GM21619 (cell line): ENCODE measurements around the gene MISP.
"Not testable (repeated sequence)": the region's sequence is repeated elsewhere in the genome, so short reads cannot be mapped to it uniquely, and the experiment has no call there.

ENCODE experiments used
- ATAC-seq: cut with Tn5 transposase; IDR thresholded peaks from one replicate; pipeline ENCODE4 v1.9.1; 2021; ENCODE audit not compliant: unreplicated experiment

MISP gene, protein sequence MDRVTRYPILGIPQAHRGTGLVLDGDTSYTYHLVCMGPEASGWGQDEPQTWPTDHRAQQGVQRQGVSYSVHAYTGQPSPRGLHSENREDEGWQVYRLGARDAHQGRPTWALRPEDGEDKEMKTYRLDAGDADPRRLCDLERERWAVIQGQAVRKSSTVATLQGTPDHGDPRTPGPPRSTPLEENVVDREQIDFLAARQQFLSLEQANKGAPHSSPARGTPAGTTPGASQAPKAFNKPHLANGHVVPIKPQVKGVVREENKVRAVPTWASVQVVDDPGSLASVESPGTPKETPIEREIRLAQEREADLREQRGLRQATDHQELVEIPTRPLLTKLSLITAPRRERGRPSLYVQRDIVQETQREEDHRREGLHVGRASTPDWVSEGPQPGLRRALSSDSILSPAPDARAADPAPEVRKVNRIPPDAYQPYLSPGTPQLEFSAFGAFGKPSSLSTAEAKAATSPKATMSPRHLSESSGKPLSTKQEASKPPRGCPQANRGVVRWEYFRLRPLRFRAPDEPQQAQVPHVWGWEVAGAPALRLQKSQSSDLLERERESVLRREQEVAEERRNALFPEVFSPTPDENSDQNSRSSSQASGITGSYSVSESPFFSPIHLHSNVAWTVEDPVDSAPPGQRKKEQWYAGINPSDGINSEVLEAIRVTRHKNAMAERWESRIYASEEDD

DNA sequence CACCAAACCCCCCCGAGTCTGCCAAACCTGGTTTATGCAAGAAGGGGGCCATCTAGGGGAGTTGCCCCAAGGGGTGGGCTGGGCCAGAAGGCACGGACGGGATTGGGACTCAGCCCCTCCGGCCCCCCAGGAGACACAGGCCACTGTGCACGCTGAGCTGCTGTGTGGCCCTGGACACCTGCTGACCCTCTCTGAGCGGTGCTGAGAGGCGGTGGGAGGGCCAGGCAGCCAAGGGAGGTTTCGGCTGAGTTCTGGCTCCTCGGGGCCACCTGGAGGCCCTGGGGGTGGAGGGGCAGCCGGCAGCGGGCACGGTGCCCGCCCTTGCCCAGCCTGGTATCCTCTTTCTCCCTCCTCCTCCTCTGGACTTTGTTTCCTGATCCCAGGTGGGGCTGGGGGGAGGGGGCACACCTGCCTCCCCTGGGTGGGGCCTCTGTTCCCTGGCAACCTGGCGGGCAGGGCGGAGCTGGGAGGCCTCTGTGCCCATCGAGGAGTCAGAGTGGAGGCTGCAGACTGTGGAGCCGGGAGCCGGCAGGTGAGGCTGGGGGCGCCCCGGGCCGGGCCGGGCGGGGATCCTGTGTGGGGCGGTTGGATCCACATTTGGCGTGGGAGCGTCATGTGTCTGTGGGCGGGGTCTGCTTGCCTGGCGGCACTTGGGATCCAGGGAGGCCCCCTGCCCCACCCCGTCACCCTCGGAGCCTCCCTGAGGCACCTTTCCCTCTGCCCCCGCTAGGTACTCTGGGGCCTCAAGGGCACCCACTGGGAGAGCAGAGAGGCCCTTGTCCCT, at the start of gene MISP:
Gene MISP, plus strand, starts transcription at position 473 of the 784 bp plus-strand sequence. CDS start 5,835 bp downstream, outside the sequence.
- no peak for ATAC-seq

DNA sequence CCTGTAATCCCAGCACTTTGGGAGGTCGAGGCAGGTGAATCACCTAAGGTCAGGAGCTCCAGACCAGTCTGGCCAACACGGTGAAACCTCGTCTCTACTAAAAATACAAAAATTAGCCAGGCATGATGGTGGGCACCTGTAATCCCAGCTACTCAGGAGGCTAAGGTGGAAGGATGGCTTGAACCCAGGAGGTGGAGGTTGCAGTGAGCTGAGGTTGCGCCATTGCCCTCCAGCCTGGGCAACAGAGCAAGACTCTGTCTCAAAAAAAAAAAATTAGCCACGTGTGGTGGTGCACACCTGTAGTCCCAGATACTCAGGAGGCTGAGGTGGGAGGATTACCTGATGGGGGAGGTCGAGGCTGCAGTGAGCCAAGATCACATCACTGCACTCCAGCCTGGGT, 48.1 kb upstream of the MISP start:
- not testable (repeated sequence) for ATAC-seq

DNA sequence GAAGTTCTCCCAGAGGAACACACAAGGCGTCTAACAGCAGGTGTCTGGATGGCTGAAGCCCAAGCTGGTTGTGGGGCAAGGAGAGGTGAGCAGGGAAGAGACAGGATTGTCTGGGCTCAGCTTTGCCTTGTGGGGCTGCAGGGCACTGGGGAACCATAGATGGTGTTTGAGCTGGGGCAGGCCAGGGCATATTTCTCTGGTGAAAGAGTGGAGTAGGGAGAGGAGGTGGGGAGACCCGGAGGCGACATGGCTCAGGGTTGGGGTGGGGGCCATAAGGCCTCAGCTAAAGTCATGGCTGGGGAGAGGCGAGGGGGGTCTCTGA, 47.6 kb upstream of the MISP start:
- no peak for ATAC-seq

DNA sequence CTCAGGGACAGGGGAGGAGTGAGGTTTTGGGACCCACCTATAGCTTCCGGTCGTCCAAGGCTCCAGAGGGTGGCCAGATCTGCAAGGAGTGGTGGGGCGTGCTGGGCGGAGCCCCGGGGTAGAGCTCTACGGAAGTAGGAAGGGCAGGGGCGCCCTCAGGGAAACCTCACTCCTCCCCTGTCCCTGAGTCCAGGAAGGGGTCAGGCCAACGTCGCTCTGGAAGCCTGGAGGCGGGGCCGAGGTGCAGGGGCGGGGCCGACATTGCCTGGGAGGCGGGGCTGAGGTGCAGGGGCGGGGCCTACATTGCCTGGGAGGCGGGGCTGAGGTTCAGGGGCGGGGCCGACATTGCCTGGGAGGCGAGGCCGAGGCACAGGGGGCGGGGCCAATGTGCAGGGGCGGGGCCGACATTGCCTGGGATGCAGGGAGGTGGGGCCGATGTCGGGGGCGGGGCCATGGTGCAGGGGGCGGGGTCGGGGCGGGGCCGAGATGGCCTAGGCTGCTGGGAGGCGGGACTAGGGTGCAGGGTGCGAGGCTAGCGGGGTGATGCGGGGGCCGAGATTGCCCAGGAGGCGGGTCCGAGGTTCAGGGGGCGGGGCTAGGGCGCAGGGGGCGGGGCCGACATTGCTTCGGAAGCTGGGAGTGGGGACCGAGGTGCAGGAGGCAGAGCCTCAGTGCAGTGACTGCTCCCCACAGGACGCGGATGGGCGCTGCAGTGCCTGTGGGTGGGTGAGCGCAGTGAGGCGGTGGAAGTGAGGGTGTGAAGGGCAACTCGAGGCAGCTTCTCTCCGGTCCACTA, 47.1 kb upstream of the MISP start:
- ATAC-seq = no peak

DNA sequence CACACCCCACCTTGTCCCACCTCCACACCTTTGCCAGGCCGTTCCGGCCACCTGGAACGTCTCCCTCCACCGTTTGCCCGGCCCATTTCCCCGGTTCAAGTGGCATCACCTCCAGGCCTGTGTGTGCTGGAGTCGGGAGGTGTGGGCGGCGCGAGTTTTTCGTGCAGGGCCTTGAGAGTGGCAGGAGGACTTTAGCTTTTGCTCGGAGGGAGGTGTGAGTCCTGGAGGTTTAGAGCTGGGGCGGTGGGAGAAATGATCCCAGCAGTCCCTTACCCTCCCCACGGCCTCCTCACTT, 46.5 kb upstream of the MISP start:
- ATAC-seq = no peak

DNA sequence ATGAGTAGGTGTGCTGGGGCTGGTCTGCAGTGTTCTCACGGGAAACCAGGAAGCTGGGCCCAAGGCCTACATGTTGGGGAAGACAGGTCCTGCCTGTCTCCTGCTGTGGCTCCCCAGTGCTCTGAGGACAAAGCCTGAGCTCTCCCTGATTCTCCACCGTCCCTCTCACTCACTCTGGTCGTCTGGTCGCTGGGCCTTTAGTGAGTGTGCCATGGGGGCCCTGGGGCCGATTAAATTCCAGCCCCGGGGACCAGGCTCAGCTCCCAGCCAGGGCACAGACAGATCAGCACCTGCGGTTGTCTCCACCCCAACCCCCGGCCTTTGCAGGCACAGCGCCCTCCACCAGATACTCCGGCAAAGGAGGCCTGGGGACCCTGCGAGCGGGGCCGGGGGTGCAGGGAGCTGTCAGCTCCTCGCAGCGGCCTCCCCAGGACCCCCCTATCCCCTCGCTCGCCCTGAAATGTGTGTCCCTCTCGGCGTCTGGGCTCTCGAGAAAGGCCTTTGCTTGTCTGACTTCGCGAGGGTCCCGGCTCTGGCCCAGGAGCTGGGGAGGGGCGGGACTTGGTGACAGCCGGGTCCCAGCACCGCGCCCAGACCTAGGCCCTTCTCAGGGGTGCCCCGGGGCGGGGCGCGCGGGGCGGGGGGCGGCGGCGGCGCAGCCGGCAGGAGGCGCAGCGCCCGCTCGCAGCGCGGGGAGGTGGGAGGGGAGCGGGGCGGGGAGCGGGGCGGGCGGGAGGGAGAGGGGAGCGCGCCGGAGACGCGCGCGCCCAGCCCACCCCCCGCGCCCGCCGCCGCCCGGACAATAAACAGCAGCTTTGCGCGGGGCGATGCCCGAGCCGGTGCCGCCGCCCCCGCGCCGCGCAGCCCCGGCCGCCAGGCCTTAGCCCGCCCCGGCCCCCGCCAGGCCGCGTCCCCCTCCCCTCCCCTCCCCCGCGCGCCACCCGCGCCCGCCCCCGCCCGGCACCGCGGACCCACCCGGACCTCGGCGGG, 42.5 kb upstream of the MISP start, which contains the start of gene PALM:
Gene PALM, plus strand, starts transcription at position 782 of the 990 bp plus-strand sequence. CDS start 212 bp downstream, outside the sequence.
- no peak for ATAC-seq

DNA sequence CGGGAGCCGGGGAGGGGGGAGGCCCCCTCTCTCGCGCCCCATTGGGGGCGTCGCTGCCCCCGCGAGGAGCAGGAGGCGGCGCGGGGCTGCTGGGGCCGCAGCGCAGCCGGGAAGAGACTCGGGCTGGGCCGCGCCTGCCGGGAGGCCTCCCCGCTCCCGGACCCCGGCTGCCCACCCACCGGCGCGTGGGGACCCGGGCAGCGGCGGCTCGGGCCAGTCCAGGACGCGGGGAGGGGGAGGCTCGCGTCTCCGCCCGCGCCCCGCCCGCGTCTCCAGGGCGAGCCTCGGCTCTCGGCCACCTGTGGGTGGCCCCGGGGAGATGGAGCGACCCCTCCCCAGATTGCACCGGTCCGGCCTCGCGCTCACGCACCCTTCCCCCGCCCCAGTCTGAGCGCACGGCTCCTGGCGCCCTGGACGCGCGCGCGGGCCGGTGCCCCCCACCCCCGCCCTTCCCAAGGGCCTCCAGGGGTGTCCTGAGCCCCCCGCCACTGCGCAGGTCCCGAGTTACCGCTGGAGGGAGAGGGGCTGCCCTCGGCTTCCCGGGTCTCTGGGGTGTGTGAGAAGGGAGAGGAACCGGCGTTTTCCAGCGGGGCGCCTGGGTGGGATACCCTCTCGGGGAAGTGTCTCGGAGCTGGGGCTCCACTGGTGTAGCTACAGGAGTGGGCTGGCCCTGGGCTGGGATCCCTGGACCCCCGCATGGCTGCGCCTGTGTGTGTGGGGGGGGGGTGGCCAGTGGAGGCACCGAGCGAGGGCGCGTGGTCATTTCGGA, 41.5 kb upstream of the MISP start:
- ATAC-seq = no peak

DNA sequence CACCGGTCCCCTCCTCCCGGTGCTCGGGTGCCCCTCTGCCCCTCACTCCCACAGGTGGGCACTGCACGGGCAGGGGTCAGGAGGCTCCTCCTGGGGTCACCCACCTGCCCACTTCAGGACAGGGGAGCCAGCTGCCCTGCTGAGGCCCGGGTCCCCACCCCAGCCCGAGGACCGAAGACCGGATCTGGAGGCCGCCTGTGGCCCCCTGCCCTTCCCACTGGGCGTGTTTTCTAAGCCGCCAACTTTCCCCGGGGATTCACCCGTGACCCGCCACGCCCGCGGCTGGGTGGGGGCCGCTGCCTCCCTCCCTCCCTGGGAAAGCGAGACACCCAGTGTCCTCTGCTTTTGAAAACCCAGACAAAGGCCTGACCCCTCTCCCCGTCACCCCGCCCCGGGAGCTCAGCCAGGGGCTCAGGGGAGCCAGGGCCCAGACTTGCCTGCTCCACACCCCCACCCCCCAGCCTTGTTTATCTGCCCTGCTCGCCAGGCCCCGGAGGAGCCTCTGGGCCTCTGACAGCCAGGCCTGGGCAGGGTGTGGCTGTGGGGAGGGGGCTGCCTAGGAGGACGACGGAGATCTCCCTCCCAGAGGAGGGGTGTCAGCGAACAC, 40.8 kb upstream of the MISP start:
- no peak for ATAC-seq

DNA sequence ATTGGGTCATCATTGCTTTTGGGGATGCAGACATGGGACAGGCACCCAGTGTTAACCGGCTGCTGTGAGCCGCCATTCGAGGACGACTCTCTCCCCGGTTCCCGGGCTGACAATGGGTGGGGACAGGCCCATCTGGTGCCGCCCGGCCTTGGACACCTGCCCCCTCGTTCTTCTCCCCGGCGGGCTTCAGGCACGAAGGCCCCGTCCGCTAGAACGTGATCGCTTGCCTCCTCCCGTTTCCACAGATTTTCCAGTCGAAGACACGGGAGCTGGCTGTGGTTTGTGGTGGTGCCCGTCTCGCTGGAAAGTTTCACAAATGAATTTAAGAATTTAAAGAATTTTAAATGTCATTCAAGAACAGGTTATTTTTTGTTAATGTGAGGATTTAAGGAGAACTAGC, 40.1 kb upstream of the MISP start:
- ATAC-seq = no peak

DNA sequence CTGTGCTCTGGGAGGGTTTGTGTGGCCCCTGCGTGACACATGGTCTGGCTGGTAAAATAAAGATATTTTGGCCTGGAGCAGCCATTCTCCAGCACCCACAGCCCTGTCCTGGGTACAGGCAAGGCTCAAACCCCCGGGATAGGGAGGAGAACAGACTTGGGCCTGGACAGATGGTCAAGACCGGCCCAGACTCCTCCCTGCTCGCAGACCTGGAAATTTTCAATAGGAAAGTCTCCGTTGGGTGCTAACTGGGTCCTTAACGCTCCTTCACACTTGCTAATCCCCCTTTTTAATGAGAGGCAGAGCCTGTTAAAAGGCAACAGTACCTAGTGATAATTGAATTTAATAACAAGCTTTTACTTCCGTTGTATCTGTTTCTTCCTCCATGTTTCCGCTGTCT, 39.7 kb upstream of the MISP start:
- ATAC-seq = no peak

DNA sequence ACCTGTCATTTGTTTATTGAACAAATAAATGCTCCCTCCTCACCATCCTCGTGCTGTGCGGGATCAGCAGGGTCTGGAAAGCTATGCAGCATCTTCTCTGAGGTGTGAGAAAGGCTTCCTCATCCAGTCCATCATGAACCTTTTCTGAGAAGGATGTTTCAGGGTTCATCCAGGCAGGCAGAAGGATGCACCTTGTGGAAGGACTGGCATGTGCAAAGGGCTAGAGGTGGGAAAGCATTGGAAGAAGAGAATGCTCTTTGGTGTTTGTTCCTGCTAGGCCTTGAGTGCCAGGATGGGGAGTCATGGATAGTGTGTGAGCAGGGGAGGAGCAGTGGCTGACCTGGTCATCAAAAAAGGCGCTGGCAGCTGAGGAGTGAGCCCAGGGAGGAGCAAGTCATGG, 35.6 kb upstream of the MISP start:
- ATAC-seq = no peak

DNA sequence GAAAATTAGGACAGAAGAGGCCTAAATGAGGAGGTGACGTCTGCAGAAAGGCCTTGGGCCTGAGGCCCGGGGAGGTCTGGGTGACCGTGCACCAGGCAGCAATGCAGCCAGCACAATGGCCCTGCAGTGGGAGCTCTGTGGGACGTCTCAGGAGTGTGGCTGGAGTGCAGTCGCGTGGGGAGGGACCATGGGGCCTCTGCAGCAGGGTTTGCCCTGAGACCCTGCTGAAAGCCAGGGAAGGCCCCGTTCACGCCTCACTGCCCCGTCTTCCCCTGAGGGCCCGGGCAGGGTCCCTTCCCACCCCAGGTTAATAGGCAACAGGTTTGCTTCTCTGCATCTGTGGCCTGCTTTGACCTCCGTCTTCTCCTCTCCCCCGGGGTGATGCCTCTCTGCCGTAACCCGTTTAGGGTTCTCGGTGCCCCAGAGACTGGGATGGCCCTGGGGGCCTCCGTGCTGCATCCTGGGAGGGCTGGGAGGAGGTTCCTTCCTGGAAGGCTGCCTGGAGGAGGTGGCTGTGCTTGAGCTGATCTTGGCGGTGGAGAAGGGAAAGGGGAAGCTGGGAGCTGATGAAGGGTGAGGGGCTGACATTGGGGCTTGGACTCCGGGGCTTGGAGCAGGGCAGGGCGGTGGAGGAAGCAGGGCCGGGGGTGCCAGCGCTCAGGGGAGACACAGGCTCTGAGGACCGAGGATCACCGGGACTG, 32.5 kb upstream of the MISP start:
- no peak for ATAC-seq

DNA sequence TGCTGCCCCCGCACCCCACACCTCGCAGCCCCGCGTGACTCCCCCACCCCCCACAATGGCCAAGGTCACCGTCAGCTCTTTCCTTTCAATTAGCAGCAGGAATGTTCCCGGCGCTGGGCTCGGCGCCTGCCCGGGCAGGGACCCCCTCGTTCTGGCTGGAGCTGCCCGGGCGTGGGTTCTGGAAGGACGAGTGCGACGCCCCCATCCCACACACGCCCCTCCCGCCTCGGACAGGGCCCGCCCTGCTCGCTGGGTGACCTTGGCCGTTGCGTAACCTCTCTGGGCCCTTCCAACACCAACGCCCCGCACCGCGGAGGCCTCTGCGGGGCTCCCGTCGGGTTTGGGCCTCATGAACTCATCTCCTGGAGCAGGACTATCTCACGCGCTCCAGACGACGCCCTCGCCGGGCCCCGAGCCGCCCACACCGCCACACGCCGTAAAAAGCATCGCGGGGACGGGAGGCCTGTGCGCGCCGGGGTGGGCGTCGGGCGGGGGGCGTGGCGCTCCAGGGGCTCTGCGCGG, 31.9 kb upstream of the MISP start:
- no peak for ATAC-seq

DNA sequence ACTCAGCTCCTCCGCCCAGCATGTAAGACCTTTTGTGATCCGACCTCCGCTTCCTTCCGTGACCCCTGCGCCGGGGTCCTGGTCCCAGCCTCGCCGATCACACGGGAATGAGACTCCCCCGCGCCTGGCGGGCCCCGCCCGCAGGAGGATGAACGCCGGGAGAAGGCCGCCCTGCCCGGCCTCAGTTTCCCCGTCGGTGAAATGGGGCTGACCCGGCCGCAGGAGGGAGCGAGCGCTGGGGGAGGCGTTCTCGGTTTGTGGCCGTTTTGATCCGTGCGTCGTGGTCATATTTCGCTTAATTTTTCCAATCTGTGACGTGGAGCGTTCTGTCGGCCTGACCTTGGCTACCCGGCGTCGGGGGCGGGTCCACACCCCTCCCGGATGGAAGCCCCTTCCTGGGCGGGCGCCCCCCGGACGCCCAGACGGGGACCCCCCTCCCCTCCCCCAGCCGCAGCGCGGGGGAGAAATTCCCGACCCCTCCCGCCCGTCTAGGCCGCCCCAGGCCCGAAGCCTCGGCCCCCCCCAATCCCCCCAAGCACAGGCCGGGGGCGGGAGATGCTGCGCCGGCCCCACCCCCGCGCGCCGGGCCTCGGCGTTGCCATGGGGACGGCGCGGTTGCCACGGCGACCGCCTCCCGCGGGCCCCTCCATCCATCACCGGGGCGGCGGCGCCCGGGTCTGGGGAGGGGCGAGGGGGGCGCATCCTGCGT, 31.1 kb upstream of the MISP start:
- no peak for ATAC-seq

DNA sequence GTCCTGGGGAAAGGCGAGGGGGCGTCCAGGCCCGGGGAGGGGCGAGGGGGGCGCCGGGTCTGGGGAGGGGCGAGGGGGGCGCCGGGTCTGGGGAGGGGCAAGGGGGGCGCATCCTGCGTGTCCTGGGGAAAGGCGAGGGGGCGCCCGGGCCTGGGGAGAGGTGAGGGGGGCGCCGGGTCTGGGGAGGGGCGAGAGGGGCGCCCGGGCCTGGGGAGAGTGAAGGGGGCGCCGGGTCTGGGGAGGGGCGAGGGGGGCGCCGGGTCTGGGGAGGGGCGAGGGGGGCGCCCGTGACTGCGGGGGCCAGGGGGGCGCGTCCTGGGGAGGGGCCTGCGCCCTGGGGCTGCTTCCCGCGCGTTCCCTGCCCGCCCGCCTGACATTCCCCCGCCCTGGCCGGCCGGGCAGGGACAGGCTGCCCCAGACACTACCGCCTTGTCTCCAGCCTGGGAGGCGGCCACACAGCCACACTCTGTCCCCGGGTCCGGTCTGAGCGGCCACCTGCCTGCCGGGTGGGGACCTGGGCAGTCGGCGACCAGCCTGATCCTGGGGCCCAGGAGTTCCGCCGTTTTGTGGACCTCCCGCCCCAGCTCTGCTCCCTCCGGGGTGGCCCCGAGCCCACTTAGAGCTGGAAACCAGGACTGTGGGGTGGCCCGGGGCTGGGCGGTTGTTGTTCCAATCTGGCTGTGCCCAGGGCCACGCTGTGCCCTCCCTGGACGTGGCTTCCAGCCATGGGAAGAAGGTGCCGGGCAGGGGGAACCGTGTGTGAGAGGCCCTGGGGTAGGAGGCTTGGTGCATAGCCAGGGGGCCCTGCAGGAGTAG, 30.4 kb upstream of the MISP start:
- ATAC-seq = no peak

DNA sequence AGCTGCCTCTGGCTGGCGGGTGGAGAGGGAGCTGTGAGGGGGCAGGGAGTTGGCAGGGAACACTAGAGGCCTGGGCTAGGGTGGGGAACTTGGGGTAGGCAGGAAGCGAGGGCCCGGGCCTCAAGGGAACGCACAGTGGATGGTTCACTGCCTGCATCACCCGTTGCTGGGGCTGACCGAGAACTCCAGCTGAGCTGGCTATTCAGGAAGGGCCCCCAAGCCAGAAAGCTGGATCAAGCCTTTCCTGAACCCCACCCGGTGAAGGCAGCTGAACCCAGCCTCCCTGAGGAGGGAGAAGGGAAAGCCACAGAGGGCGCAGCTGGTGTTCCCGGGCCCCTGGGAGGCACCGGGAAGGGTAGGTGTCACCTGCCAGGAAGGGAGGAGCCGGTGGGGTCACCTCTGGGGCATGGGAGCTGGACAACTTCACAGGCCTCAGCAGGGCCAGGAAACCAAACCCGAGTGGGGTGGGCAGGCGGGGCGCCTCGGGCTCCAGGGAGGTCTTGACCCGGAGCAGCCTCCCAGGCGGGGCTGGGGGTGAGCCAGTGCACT, 28.3 kb upstream of the MISP start:
- ATAC-seq = no peak
